IgD-negative memory B cell (primary cell): ENCODE measurements around the gene MYBPC3. TPM values are rescaled to one million over a fixed set of nuclear protein-coding genes. Genes with fewer than 3 reads are reported as not detected.

Experiments
- H3K27ac Mint-ChIP-seq, 3 donors: one replicate each; pipeline ENCODE4 v1.8.0; 2020 to 2022; ENCODE audit warnings: mild to moderate bottlenecking in 3 of 3, mixed read lengths in 3 of 3, moderate library complexity in 1 of 3
- H3K27me3 Mint-ChIP-seq: one replicate; pipeline ENCODE4 v1.8.0; 2021; ENCODE audit warnings: mixed read lengths
- H3K36me3 Mint-ChIP-seq: one replicate; pipeline ENCODE4 v1.8.0; 2020; ENCODE audit warnings: mild to moderate bottlenecking, mixed read lengths
- H3K4me1 Mint-ChIP-seq, 3 donors: one replicate each; pipeline ENCODE4 v1.8.0; 2020 to 2022; ENCODE audit warnings: mixed read lengths in 3 of 3, mild to moderate bottlenecking in 1 of 3
- H3K4me3 Mint-ChIP-seq, 4 donors: one replicate each; pipeline ENCODE4 v1.8.0; 2020 to 2022; ENCODE audit warnings: mild to moderate bottlenecking in 4 of 4, mixed read lengths in 4 of 4, moderate library complexity in 3 of 4
- H3K9me3 Mint-ChIP-seq, 3 donors: one replicate each; pipeline ENCODE4 v1.8.0; 2020 to 2021; ENCODE audit warnings: mixed read lengths in 3 of 3, mild to moderate bottlenecking in 1 of 3
- polyA plus RNA-seq: library from polyadenylated mRNA; unstranded; fragments of 300-500 nt; fragmentation: Illumina TruSeq; gene quantifications from one replicate; pipeline ENCODE4 v1.2.3, GENCODE V29; 2021

Gene MYBPC3
- polyA plus RNA-seq, 1 donor from 2014 or later = not detected

- Mint-ChIP-seq H3K4me1 (peaks cover 11 to 26% (median 15%) of the 10 kb centered on the region in 3 donors), H3K27me3 (no peaks in the 10 kb centered on the region), H3K9me3 (no peaks in the 10 kb centered on the region), H3K27ac (peak overlapping the region in 1 of 3 donors; percentile 33), H3K4me3 (peak overlapping the region in 3 of 4 donors; percentile 87 to 95 (median 93)), H3K36me3 (no peaks in the 10 kb centered on the region)
Observed at GRCh38 chr11:47376525-47377371, 24.2 kb upstream of the MYBPC3 start.

- peak overlapping the region in 3 of 4 donors; percentile 87 to 95 (median 93) for H3K4me3 Mint-ChIP-seq
- peak overlapping the region in 2 of 3 donors; percentile 33 to 79 for H3K27ac Mint-ChIP-seq
- H3K9me3 Mint-ChIP-seq = no peaks in the 10 kb centered on the region
- no peaks in the 10 kb centered on the region for H3K36me3 Mint-ChIP-seq
- H3K4me1 Mint-ChIP-seq = peaks cover 11 to 26% (median 15%) of the 10 kb centered on the region in 3 donors
- no peaks in the 10 kb centered on the region for H3K27me3 Mint-ChIP-seq
Observed at GRCh38 chr11:47376107-47376524, 23.6 kb upstream of the MYBPC3 start.

GRCh38 chr11:47375546-47376085 lies 23.1 kb upstream of the MYBPC3 start:
- Mint-ChIP-seq H3K27me3 (no peaks in the 10 kb centered on the region), H3K4me3 (peak overlapping the region in 3 of 4 donors; percentile 67 to 95 (median 87)), H3K9me3 (no peaks in the 10 kb centered on the region), H3K36me3 (no peaks in the 10 kb centered on the region), H3K4me1 (peaks cover 9 to 23% (median 15%) of the 10 kb centered on the region in 3 donors), H3K27ac (peak overlapping the region; percentile 33 to 79 (median 50))

GRCh38 chr11:47375020-47375419 lies 22.5 kb upstream of the MYBPC3 start:
- H3K27ac Mint-ChIP-seq = peak overlapping the region in 1 of 3 donors; percentile 50
- no peaks in the 10 kb centered on the region for H3K27me3 Mint-ChIP-seq
- no peaks in the 10 kb centered on the region for H3K9me3 Mint-ChIP-seq
- peaks cover 9 to 24% (median 15%) of the 10 kb centered on the region in 3 donors for H3K4me1 Mint-ChIP-seq
- peak overlapping the region in 3 of 4 donors; percentile 67 to 79 (median 76) for H3K4me3 Mint-ChIP-seq
- H3K36me3 Mint-ChIP-seq = no peaks in the 10 kb centered on the region

GRCh38 chr11:47374720-47375019 lies 22.2 kb upstream of the MYBPC3 start:
- Mint-ChIP-seq H3K4me3 (peak overlapping the region in 3 of 4 donors; percentile 67 to 79 (median 76)), H3K36me3 (no peaks in the 10 kb centered on the region), H3K27ac (peak overlapping the region in 2 of 3 donors; percentile 23 to 76), H3K9me3 (no peaks in the 10 kb centered on the region), H3K27me3 (no peaks in the 10 kb centered on the region), H3K4me1 (peaks cover 12 to 26% (median 18%) of the 10 kb centered on the region in 3 donors)

- Mint-ChIP-seq H3K9me3 (no peaks in the 10 kb centered on the region), H3K4me1 (peaks cover 14 to 31% (median 22%) of the 10 kb centered on the region in 3 donors), H3K4me3 (peak overlapping the region in 2 of 4 donors; percentile 67 to 79), H3K27me3 (no peaks in the 10 kb centered on the region), H3K27ac (peak overlapping the region; percentile 23 to 76 (median 63)), H3K36me3 (no peaks in the 10 kb centered on the region)
Observed at GRCh38 chr11:47373876-47374719, 21.6 kb upstream of the MYBPC3 start.

GRCh38 chr11:47372422-47372821 lies 19.9 kb upstream of the MYBPC3 start:
- Mint-ChIP-seq H3K36me3 (no peaks in the 10 kb centered on the region), H3K4me1 (peaks cover 11 to 30% (median 22%) of the 10 kb centered on the region in 3 donors), H3K27me3 (no peaks in the 10 kb centered on the region), H3K9me3 (no peaks in the 10 kb centered on the region), H3K27ac (peak overlapping the region in 1 of 3 donors; percentile 3), H3K4me3 (peak overlapping the region in 1 of 4 donors; percentile 66)

- H3K36me3 Mint-ChIP-seq = peaks cover 2% of the 10 kb centered on the region
- no peaks in the 10 kb centered on the region for H3K27me3 Mint-ChIP-seq
- peaks cover 14 to 28% (median 27%) of the 10 kb centered on the region in 3 donors for H3K4me1 Mint-ChIP-seq
- no peaks in the 10 kb centered on the region for H3K9me3 Mint-ChIP-seq
- H3K27ac Mint-ChIP-seq = peak overlapping the region in 1 of 3 donors; percentile 42
- H3K4me3 Mint-ChIP-seq = peak overlapping the region in 1 of 4 donors; percentile 52
Observed at GRCh38 chr11:47369676-47370075, 17.2 kb upstream of the MYBPC3 start.

- peaks cover 17 to 27% (median 22%) of the 10 kb centered on the region in 3 donors for H3K4me1 Mint-ChIP-seq
- H3K27me3 Mint-ChIP-seq = no peaks in the 10 kb centered on the region
- peaks cover 2% of the 10 kb centered on the region for H3K36me3 Mint-ChIP-seq
- no peaks in the 10 kb centered on the region for H3K9me3 Mint-ChIP-seq
- no peak overlapping the region for H3K4me3 Mint-ChIP-seq
- peak overlapping the region in 1 of 3 donors; percentile 50 for H3K27ac Mint-ChIP-seq
Observed at GRCh38 chr11:47366020-47366490, 13.6 kb upstream of the MYBPC3 start.

- H3K27me3 Mint-ChIP-seq = no peaks in the 10 kb centered on the region
- peak overlapping the region in 1 of 3 donors; percentile 31 for H3K27ac Mint-ChIP-seq
- H3K4me1 Mint-ChIP-seq = peaks cover 10 to 17% (median 15%) of the 10 kb centered on the region in 3 donors
- peak overlapping the region in 1 of 4 donors; percentile 46 for H3K4me3 Mint-ChIP-seq
- peaks cover 2% of the 10 kb centered on the region for H3K36me3 Mint-ChIP-seq
- H3K9me3 Mint-ChIP-seq = no peaks in the 10 kb centered on the region
Observed at GRCh38 chr11:47361419-47361818, 8.9 kb upstream of the MYBPC3 start.

- peaks cover 10 to 11% (median 10%) of the 10 kb centered on the region in 3 donors for H3K4me1 Mint-ChIP-seq
- H3K9me3 Mint-ChIP-seq = no peaks in the 10 kb centered on the region
- H3K27ac Mint-ChIP-seq = no peak overlapping the region
Observed at GRCh38 chr11:47360341-47360740, 7.8 kb upstream of the MYBPC3 start.

GRCh38 chr11:47359586-47359985 lies 7.1 kb upstream of the MYBPC3 start:
- H3K4me3 Mint-ChIP-seq = no peak overlapping the region
- peaks cover 5 to 10% (median 10%) of the 10 kb centered on the region in 3 donors for H3K4me1 Mint-ChIP-seq
- H3K27me3 Mint-ChIP-seq = no peaks in the 10 kb centered on the region
- H3K36me3 Mint-ChIP-seq = peaks cover 2% of the 10 kb centered on the region
- H3K27ac Mint-ChIP-seq = no peak overlapping the region
- H3K9me3 Mint-ChIP-seq = no peaks in the 10 kb centered on the region

More at GRCh38 chr11:47360341-47360740, 7.8 kb upstream of the MYBPC3 start:
- H3K36me3 Mint-ChIP-seq = peaks cover 2% of the 10 kb centered on the region
- no peaks in the 10 kb centered on the region for H3K27me3 Mint-ChIP-seq
- no peak overlapping the region for H3K4me3 Mint-ChIP-seq

- Mint-ChIP-seq H3K27me3 (no peaks in the 10 kb centered on the region), H3K27ac (peak overlapping the region in 1 of 3 donors; percentile 81), H3K36me3 (peaks cover 2% of the 10 kb centered on the region), H3K9me3 (no peaks in the 10 kb centered on the region), H3K4me3 (no peak overlapping the region), H3K4me1 (peaks cover 5 to 8% (median 7%) of the 10 kb centered on the region in 3 donors)
Observed at GRCh38 chr11:47359162-47359561, 6.7 kb upstream of the MYBPC3 start.

- no peaks in the 10 kb centered on the region for H3K9me3 Mint-ChIP-seq
- peaks cover 2% of the 10 kb centered on the region for H3K36me3 Mint-ChIP-seq
- no peak overlapping the region for H3K4me3 Mint-ChIP-seq
- no peak overlapping the region for H3K27ac Mint-ChIP-seq
- H3K27me3 Mint-ChIP-seq = no peaks in the 10 kb centered on the region
- peaks cover 5 to 8% (median 7%) of the 10 kb centered on the region in 3 donors for H3K4me1 Mint-ChIP-seq
Observed at GRCh38 chr11:47358731-47359051, 6.2 kb upstream of the MYBPC3 start.
